Kidney epithelial cell (primary cell): ENCODE data around the gene DGKB. TPM values are rescaled to one million over a fixed set of nuclear protein-coding genes. Genes with fewer than 3 reads are reported as not detected.

ENCODE experiments used
- DNase-seq: peaks from one replicate; pipeline ENCODE4 v3.0.0-alpha.2; 2010; ENCODE audit warnings: low read depth
- H3K27me3 ChIP-seq: 2 replicates; pipeline ENCODE4 v1.6.0; 2011; ENCODE audit warnings: low read length; ENCODE audit not compliant: control insufficient read depth, insufficient read depth
- H3K36me3 ChIP-seq: 2 replicates; pipeline ENCODE4 v1.5.1; 2011; ENCODE audit warnings: low read length; ENCODE audit not compliant: control insufficient read depth, insufficient read depth
- H3K4me3 ChIP-seq: 2 replicates; pipeline ENCODE4 v1.5.1; 2011; ENCODE audit warnings: low read depth, mild to moderate bottlenecking, control low read depth, low read length
- CTCF ChIP-seq: IDR thresholded peaks from 2 replicates; pipeline ENCODE4 v1.5.1; 2011; ENCODE audit warnings: mild to moderate bottlenecking, moderate library complexity, low read length, control low read depth, inconsistent platforms; ENCODE audit not compliant: insufficient read depth, poor library complexity, severe bottlenecking
- total RNA-seq: library from RNA; depleted of rRNA; stranded (reverse); fragments of >200 nt; gene quantifications from 2 replicates; pipeline ENCODE4 v1.2.3, GENCODE V29; 2015

DGKB gene
- total RNA-seq, 1 donor from 2014 or later, result not detected

DNA sequence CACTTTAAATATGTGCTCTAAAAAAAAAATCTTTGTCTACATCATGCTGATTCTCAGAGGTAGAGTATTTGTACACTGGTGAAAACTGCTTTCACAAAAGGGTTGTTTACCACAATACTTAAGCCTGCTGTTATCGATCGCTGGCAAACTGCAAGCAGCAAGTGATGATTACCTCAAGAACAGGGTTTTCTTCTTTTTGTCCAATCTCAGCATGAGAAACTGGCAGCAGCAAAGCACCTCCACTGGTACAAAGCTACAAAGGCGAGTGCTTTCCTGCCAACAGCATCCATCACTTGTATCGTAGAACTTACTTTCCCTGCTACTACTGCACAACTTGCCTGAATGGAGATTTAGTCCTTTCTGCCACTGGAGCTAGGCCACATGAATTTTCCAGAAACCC is 276.5 kb downstream of the DGKB start:
- Histone ChIP-seq H3K36me3 (no peaks in the 10 kb centered on the region), H3K27me3 (no peaks in the 10 kb centered on the region), H3K4me3 (no peak overlapping the region)
- DNase-seq, result no peak
- no peak for TF ChIP-seq CTCF

DNA sequence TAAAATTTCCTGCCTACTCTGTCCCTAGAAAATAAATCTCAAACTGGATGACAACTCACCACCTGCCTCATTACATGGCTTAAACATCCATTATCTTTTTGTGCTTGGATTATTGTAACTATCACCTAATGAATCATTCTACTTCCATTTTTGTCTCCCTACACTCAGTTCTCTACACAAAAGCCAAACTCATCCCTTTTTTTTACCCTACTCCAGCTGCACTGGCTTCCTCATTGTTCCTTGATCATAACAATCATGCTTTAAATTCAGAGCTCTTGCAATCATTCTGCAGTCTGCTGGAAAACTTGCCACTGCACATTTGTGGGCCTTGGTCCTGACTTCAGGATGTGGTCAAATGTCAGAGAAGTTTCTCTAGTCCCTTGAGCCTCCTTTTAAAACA is 280.0 kb downstream of the DGKB start:
- no peak for TF ChIP-seq CTCF
- no peak for DNase-seq
- no peaks in the 10 kb centered on the region for H3K27me3 ChIP-seq

DNA sequence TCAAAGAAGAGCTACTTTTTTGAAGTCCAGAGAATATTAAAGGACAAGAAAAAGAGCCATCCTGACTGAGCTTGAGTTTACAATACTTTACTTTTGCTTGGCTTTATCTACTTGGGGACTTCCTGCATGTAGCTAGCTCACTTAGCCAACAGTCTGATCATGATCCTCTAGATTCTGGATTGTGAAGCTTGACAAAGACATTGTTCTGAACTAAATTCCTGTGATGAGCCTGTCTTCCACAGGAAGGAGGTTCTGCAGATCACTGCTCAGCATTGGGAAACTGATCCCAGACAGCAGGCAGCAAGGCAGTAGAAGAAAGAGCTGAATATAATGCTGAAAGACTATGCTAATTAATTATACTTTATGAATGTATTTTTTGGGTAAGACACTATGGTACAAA is 296.4 kb downstream of the DGKB start:
- TF ChIP-seq CTCF, result no peak
- Histone ChIP-seq H3K27me3 (no peaks in the 10 kb centered on the region), H3K4me3 (no peak overlapping the region), H3K36me3 (no peaks in the 10 kb centered on the region)
- DNase-seq, result peak; percentile 9

More for the DNA sequence above, 280.0 kb downstream of the DGKB start:
- Histone ChIP-seq H3K4me3 (no peak overlapping the region), H3K36me3 (no peaks in the 10 kb centered on the region)

- no peak overlapping the region for H3K4me3 ChIP-seq
- DNase-seq, result no peak
- TF ChIP-seq CTCF, result no peak
- no peaks in the 10 kb centered on the region for H3K27me3 ChIP-seq
- no peaks in the 10 kb centered on the region for H3K36me3 ChIP-seq
Observed at GRCh38 chr7:14604606-14605005, 297.9 kb downstream of the DGKB start.

DNA sequence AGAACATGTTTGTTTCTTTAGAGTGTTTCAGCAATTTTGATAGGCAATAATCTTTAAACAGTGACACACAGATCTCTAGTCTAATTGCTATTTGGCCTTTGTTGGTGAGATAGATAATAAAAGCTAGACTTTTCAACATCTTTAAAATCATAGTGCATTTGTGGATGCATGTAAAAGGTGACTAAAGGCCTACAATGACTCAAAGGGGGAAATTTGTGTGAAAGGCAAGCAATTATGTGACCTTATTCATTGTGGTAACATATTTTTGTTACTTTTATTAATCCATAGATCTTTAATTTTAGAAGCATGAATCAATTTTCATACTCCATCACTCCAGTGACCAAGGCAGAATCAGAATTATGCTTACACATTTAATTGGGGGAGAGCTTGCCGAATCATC is 299.7 kb downstream of the DGKB start:
- Histone ChIP-seq H3K4me3 (no peak overlapping the region), H3K36me3 (no peaks in the 10 kb centered on the region), H3K27me3 (no peaks in the 10 kb centered on the region)
- DNase-seq, result no peak
- no peak for TF ChIP-seq CTCF

GRCh38 chr7:14600766-14601367 is 301.7 kb downstream of the DGKB start:
- TF ChIP-seq CTCF, result no peak
- DNase-seq, result no peak
- Histone ChIP-seq H3K36me3 (no peaks in the 10 kb centered on the region), H3K4me3 (no peak overlapping the region), H3K27me3 (no peaks in the 10 kb centered on the region)
